WTC11 (cell line): ENCODE measurements around the gene SWAP70. TPM values are rescaled to one million over a fixed set of nuclear protein-coding genes. Genes with fewer than 3 reads are reported as not detected.

Source experiments
- ATAC-seq: fragments of 200-7000 bp; cut with Tn5 transposase; 2 replicates; pipeline ENCODE4 v1.10.0; 2021; ENCODE audit warnings: mild to moderate bottlenecking, moderate library complexity
- CTCF ChIA-PET: fragments of 300-600 bp; sonication (Branson Sonifier 250); formaldehyde crosslinking; loops from one replicate; lab custom pipeline; 2021; ENCODE audit warnings: antibody characterized with exemption; lab: Charles Lee
- POLR2A ChIA-PET: fragments of 350-600 bp; sonication (Branson Sonifier 250); formaldehyde crosslinking; loops from one replicate; lab custom pipeline; 2021; ENCODE audit warnings: antibody characterized with exemption; lab: Charles Lee
- DNase-seq: peaks from one replicate; pipeline ENCODE4 v3.0.0; 2021; ENCODE audit warnings: low spot score
- H3K27ac Mint-ChIP-seq: 2 replicates; pipeline ENCODE4 v1.8.0; 2021; ENCODE audit warnings: mixed read lengths
- H3K27me3 Mint-ChIP-seq: 2 replicates; pipeline ENCODE4 v1.8.0; 2021; ENCODE audit warnings: low read depth, mild to moderate bottlenecking, moderate library complexity, mixed read lengths
- H3K36me3 Mint-ChIP-seq: 2 replicates; pipeline ENCODE4 v1.8.0; 2021; ENCODE audit warnings: mixed read lengths
- H3K4me1 Mint-ChIP-seq: 2 replicates; pipeline ENCODE4 v1.8.0; 2022; ENCODE audit warnings: mixed read lengths
- H3K4me3 Mint-ChIP-seq: 2 replicates; pipeline ENCODE4 v1.8.0; 2021; ENCODE audit warnings: mild to moderate bottlenecking, moderate library complexity, mixed read lengths
- H3K9me3 Mint-ChIP-seq: 2 replicates; pipeline ENCODE4 v1.8.0; 2021; ENCODE audit warnings: mixed read lengths
- AR ChIP-seq: fragments of 250-450 bp; sonication (Bioruptor Pico); IDR thresholded peaks from 2 replicates; pipeline ENCODE4 v1.9.0; 2021; ENCODE audit warnings: mild to moderate bottlenecking
- CREM ChIP-seq: sonication (generic); formaldehyde crosslinking; IDR thresholded peaks from 2 replicates; pipeline ENCODE4 v1.8.1; 2022; ENCODE audit warnings: mild to moderate bottlenecking, missing genetic modification reagents, moderate library complexity
- E2F4 ChIP-seq: sonication (generic); formaldehyde crosslinking; IDR thresholded peaks from 2 replicates; pipeline ENCODE4 v1.8.1; 2022; ENCODE audit warnings: low read depth, mild to moderate bottlenecking, moderate library complexity, missing genetic modification reagents, borderline replicate concordance
- EMX1 ChIP-seq: fragments of 250-450 bp; sonication (Bioruptor Pico); IDR thresholded peaks from 2 replicates; pipeline ENCODE4 v1.8.0; 2021; ENCODE audit warnings: mild to moderate bottlenecking
- MXD4 ChIP-seq: fragments of 250-450 bp; sonication (Bioruptor Pico); IDR thresholded peaks from 2 replicates; pipeline ENCODE4 v1.8.0; 2021; ENCODE audit warnings: mild to moderate bottlenecking, moderate library complexity, borderline replicate concordance
- NR3C1 ChIP-seq: sonication (generic); formaldehyde crosslinking; conservative IDR thresholded peaks from 2 replicates; pipeline ENCODE4 v1.8.1; 2023; ENCODE audit warnings: low read depth, mild to moderate bottlenecking, missing genetic modification reagents
- RORB ChIP-seq: fragments of 250-450 bp; sonication (Bioruptor Pico); IDR thresholded peaks from 2 replicates; pipeline ENCODE4 v1.9.0; 2021; ENCODE audit warnings: mild to moderate bottlenecking
- SOX15 ChIP-seq: fragments of 250-450 bp; sonication (Bioruptor Pico); IDR thresholded peaks from 2 replicates; pipeline ENCODE4 v1.9.0; 2021; ENCODE audit warnings: mild to moderate bottlenecking
- TEAD4 ChIP-seq: sonication (generic); formaldehyde crosslinking; IDR thresholded peaks from 2 replicates; pipeline ENCODE4 v1.8.0; 2022; ENCODE audit warnings: mild to moderate bottlenecking, missing genetic modification reagents
- ZNF138 ChIP-seq: sonication (generic); formaldehyde crosslinking; conservative IDR thresholded peaks from 2 replicates; pipeline ENCODE4 v1.8.1; 2022; ENCODE audit warnings: mild to moderate bottlenecking, moderate library complexity, missing genetic modification reagents
- ZNF219 ChIP-seq: sonication (generic); formaldehyde crosslinking; IDR thresholded peaks from 2 replicates; pipeline ENCODE4 v1.8.0; 2023; ENCODE audit warnings: missing genetic modification reagents, mild to moderate bottlenecking, borderline replicate concordance
- ZNF317 ChIP-seq: sonication (generic); formaldehyde crosslinking; IDR thresholded peaks from 2 replicates; pipeline ENCODE4 v1.8.1; 2023; ENCODE audit warnings: low read depth, mild to moderate bottlenecking, moderate library complexity, missing genetic modification reagents, borderline replicate concordance
- ZNF396 ChIP-seq: fragments of 250-450 bp; sonication (Bioruptor Pico); IDR thresholded peaks from 2 replicates; pipeline ENCODE4 v1.8.0; 2021; ENCODE audit warnings: mild to moderate bottlenecking, moderate library complexity, borderline replicate concordance
- ZNF425 ChIP-seq: fragments of 250-450 bp; sonication (Bioruptor Pico); conservative IDR thresholded peaks from 2 replicates; pipeline ENCODE4 v1.9.0; 2021; ENCODE audit warnings: mild to moderate bottlenecking
- total RNA-seq: library from RNA; stranded (reverse); gene quantifications from 3 replicates; pipeline ENCODE4 v1.2.3, GENCODE V29; 2021
- TF ChIP-seq, protein P1 (sequence below): sonication (generic); formaldehyde crosslinking; IDR thresholded peaks from 2 replicates; pipeline ENCODE4 v1.8.1; 2022; ENCODE audit warnings: missing genetic modification reagents, borderline replicate concordance
- TF ChIP-seq, protein P2 (sequence below): sonication (generic); formaldehyde crosslinking; IDR thresholded peaks from 2 replicates; pipeline ENCODE4 v1.8.1; 2022; ENCODE audit warnings: mild to moderate bottlenecking, missing genetic modification reagents, moderate library complexity, borderline replicate concordance

The SWAP70 gene
- total RNA-seq, 1 experiment from 2014 or later, result 24.1 TPM

DNA sequence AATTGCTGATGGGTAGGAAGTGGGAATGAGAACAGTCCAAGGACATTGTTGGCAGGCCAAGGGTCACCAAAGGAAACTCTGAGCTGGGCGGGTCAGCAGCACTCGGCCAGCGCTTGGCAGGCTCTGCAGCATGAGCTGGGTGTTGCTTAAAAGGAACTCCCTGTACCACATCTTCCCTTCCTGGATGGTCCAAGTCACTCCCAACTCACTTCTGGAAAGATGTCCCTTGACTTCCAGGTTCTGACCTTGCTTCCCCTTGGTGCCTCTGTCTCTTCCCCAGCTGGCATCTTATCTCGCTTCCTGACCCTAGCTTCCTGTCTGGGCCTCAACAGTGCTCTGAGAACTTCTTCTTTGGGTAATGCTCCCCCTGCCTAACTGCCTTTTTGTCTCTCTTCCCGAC lies 24.8 kb upstream of the SWAP70 start:
- no peak overlapping the region for H3K27ac Mint-ChIP-seq
- ChIA-PET POLR2A (no interaction called here), CTCF (no interaction called here)
- no peaks in the 10 kb centered on the region for H3K27me3 Mint-ChIP-seq
- no peaks in the 10 kb centered on the region for H3K36me3 Mint-ChIP-seq
- no peaks in the 10 kb centered on the region for H3K9me3 Mint-ChIP-seq
- H3K4me1 Mint-ChIP-seq, result no peaks in the 10 kb centered on the region
- H3K4me3 Mint-ChIP-seq, result no peak overlapping the region
- ATAC-seq, result no peak
- DNase-seq, result no peak
- TF ChIP-seq RORB (CRISPR knock-in tag), result no peak

DNA sequence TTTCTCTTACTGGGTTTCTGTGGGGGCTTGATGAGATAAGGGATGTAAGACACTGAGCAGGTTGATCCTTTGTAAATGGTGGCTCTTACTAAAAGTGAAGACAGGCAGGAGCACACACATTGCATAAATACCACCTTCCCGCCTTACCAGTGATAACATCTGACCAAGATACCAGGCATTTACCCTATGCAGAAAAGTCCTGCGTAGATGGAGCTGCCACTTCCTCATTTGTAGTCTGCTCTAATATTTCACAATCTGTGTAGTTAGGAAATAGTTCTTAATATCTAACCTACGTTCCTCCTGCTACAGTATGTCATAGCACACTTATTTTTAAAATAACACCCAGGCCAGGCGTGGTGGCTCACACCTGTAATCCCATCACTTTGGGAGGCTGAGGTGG lies 23.9 kb upstream of the SWAP70 start:
- Mint-ChIP-seq H3K4me1 (no peaks in the 10 kb centered on the region), H3K27ac (no peak overlapping the region), H3K9me3 (no peaks in the 10 kb centered on the region), H3K36me3 (no peaks in the 10 kb centered on the region), H3K27me3 (no peaks in the 10 kb centered on the region), H3K4me3 (no peak overlapping the region)
- DNase-seq (no peak), ATAC-seq (no peak)
- TF ChIP-seq NR3C1 (CRISPR knock-in tag) (no peak), MXD4 (no peak), AR (CRISPR knock-in tag) (no peak), ZNF138 (CRISPR knock-in tag) (no peak), ZNF219 (CRISPR knock-in tag) (no peak), CREM (CRISPR knock-in tag) (no peak), TEAD4 (no peak), ZNF317 (CRISPR knock-in tag) (no peak), SOX15 (CRISPR knock-in tag) (no peak), E2F4 (CRISPR knock-in tag) (no peak), ZNF425 (CRISPR knock-in tag) (no peak), ZNF396 (CRISPR knock-in tag) (no peak), EMX1 (CRISPR knock-in tag) (no peak)
- TF ChIP-seq, protein P1, sequence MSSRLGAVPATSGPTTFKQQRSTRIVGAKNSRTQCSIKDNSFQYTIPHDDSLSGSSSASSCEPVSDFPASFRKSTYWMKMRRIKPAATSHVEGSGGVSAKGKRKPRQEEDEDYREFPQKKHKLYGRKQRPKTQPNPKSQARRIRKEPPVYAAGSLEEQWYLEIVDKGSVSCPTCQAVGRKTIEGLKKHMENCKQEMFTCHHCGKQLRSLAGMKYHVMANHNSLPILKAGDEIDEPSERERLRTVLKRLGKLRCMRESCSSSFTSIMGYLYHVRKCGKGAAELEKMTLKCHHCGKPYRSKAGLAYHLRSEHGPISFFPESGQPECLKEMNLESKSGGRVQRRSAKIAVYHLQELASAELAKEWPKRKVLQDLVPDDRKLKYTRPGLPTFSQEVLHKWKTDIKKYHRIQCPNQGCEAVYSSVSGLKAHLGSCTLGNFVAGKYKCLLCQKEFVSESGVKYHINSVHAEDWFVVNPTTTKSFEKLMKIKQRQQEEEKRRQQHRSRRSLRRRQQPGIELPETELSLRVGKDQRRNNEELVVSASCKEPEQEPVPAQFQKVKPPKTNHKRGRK, result no peak
- TF ChIP-seq, protein P2, sequence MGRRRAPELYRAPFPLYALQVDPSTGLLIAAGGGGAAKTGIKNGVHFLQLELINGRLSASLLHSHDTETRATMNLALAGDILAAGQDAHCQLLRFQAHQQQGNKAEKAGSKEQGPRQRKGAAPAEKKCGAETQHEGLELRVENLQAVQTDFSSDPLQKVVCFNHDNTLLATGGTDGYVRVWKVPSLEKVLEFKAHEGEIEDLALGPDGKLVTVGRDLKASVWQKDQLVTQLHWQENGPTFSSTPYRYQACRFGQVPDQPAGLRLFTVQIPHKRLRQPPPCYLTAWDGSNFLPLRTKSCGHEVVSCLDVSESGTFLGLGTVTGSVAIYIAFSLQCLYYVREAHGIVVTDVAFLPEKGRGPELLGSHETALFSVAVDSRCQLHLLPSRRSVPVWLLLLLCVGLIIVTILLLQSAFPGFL (CRISPR knock-in tag), result no peak
- POLR2A ChIA-PET, result no interaction called here
- CTCF ChIA-PET, result interaction anchor here (1.3 kb wide), 1 partner anchor 27 kb away, joined by 5 read pairs; no protein-coding TSS in a partner anchor
